BE2C (cell line): ENCODE data around the gene NAE1.
A peak's percentile ranks its signal among the peaks of the same experiment; 100 is the strongest.

Experiments used
- DNase-seq: peaks from one replicate; pipeline ENCODE4 v3.0.0-alpha.2; 2020
- H3K27me3 ChIP-seq: fragments of 250-450 bp; sonication (Bioruptor Pico); 2 replicates; pipeline ENCODE4 v1.5.1; 2020; ENCODE audit warnings: mild to moderate bottlenecking
- H3K36me3 ChIP-seq: fragments of 250-450 bp; sonication (Bioruptor Pico); 2 replicates; pipeline ENCODE4 v1.5.1; 2020; ENCODE audit warnings: mild to moderate bottlenecking
- H3K4me1 ChIP-seq: fragments of 250-450 bp; sonication (Bioruptor Pico); 2 replicates; pipeline ENCODE4 v1.5.1; 2020
- H3K4me3 ChIP-seq: 2 replicates; pipeline ENCODE4 v1.5.1; 2011; ENCODE audit warnings: low read depth, low read length
- H3K9me3 ChIP-seq: fragments of 250-450 bp; sonication (Bioruptor Pico); 2 replicates; pipeline ENCODE4 v1.5.1; 2020
- CTCF ChIP-seq: IDR thresholded peaks from 2 replicates; pipeline ENCODE4 v1.5.1; 2012; ENCODE audit warnings: mild to moderate bottlenecking, low read depth, low read length

NAE1 gene

GRCh38 chr16:66848172-66848571, 17.4 kb upstream of the NAE1 start:
- peaks cover 29% of the 10 kb centered on the region for H3K27me3 ChIP-seq
- no peaks in the 10 kb centered on the region; the same call in 1 of the 2 replicates for H3K4me1 ChIP-seq
- DNase-seq = no peak
- no peaks in the 10 kb centered on the region for H3K9me3 ChIP-seq
- H3K4me3 ChIP-seq = no peak overlapping the region
- H3K36me3 ChIP-seq = no peaks in the 10 kb centered on the region
- TF ChIP-seq CTCF = no peak

GRCh38 chr16:66847533-66848067, 16.8 kb upstream of the NAE1 start:
- H3K27me3 ChIP-seq = peaks cover 31% of the 10 kb centered on the region
- H3K9me3 ChIP-seq = no peaks in the 10 kb centered on the region
- no peaks in the 10 kb centered on the region for H3K36me3 ChIP-seq
- no peak overlapping the region for H3K4me3 ChIP-seq
- no peak for TF ChIP-seq CTCF
- H3K4me1 ChIP-seq = peaks cover 2% of the 10 kb centered on the region
- DNase-seq = no peak

GRCh38 chr16:66846831-66847230, 16.1 kb upstream of the NAE1 start:
- no peak for DNase-seq
- H3K36me3 ChIP-seq = no peaks in the 10 kb centered on the region
- no peak overlapping the region for H3K4me3 ChIP-seq
- peaks cover 31% of the 10 kb centered on the region for H3K27me3 ChIP-seq
- H3K9me3 ChIP-seq = no peaks in the 10 kb centered on the region
- peaks cover 4% of the 10 kb centered on the region for H3K4me1 ChIP-seq
- TF ChIP-seq CTCF = no peak

- Histone ChIP-seq H3K9me3 (no peaks in the 10 kb centered on the region), H3K36me3 (no peaks in the 10 kb centered on the region), H3K4me1 (peaks cover 4% of the 10 kb centered on the region), H3K4me3 (no peak overlapping the region), H3K27me3 (peaks cover 31% of the 10 kb centered on the region)
- TF ChIP-seq CTCF = no peak
- no peak for DNase-seq
Measured at GRCh38 chr16:66846266-66846665, 15.5 kb upstream of the NAE1 start.

- Histone ChIP-seq H3K27me3 (peaks cover 31% of the 10 kb centered on the region), H3K36me3 (no peaks in the 10 kb centered on the region), H3K4me1 (peaks cover 4% of the 10 kb centered on the region), H3K9me3 (no peaks in the 10 kb centered on the region), H3K4me3 (no peak overlapping the region)
- DNase-seq = no peak
- TF ChIP-seq CTCF = no peak
Measured at GRCh38 chr16:66845791-66846221, 15.0 kb upstream of the NAE1 start.

- no peaks in the 10 kb centered on the region for H3K36me3 ChIP-seq
- peak overlapping the region; percentile 29; the same call in 1 of the 2 replicates for H3K4me3 ChIP-seq
- H3K4me1 ChIP-seq = peaks cover 4% of the 10 kb centered on the region
- TF ChIP-seq CTCF = no peak
- DNase-seq = no peak
- no peaks in the 10 kb centered on the region for H3K9me3 ChIP-seq
- H3K27me3 ChIP-seq = peaks cover 31% of the 10 kb centered on the region
Measured at GRCh38 chr16:66845080-66845410, 14.3 kb upstream of the NAE1 start.
